SK-N-SH (cell line): ENCODE measurements around the gene ECE1.

Source experiments
- CHD2 ChIP-seq: fragments of 150-350 bp; IDR thresholded peaks from 2 replicates; pipeline ENCODE4 v1.6.1; 2018; ENCODE audit warnings: low read length; ENCODE audit not compliant: partially characterized antibody
- EP300 ChIP-seq, 2 experiments: IDR thresholded peaks; 2 replicates each; pipeline versions ENCODE4 v1.4.0 to v1.6.1; 2012; ENCODE audit warnings: borderline replicate concordance in 1 of 2, low read depth in 1 of 2, low read length in 1 of 2
- FOXM1 ChIP-seq: IDR thresholded peaks from 2 replicates; pipeline ENCODE4 v1.4.0; 2012; ENCODE audit warnings: low read depth, mild to moderate bottlenecking
- GATA2 ChIP-seq: sonication (generic); formaldehyde crosslinking; IDR thresholded peaks from 2 replicates; pipeline ENCODE4 v1.5.0; 2020; ENCODE audit warnings: mild to moderate bottlenecking, missing genetic modification reagents
- JUND ChIP-seq: IDR thresholded peaks from 2 replicates; pipeline ENCODE4 v1.4.0; 2012
- MAX ChIP-seq: IDR thresholded peaks from 2 replicates; pipeline ENCODE4 v1.4.0; 2012; ENCODE audit warnings: low read depth
- NFIC ChIP-seq: IDR thresholded peaks from 2 replicates; pipeline ENCODE4 v1.4.0; 2012; ENCODE audit warnings: borderline replicate concordance
- POLR2AphosphoS5 ChIP-seq: IDR thresholded peaks from 2 replicates; pipeline ENCODE4 v1.6.1; 2012; ENCODE audit warnings: low read depth, low read length
- RAD21 ChIP-seq: IDR thresholded peaks from 2 replicates; pipeline ENCODE4 v1.6.1; 2012; ENCODE audit warnings: mild to moderate bottlenecking, low read length
- TAF1 ChIP-seq: IDR thresholded peaks from 2 replicates; pipeline ENCODE4 v1.6.1; 2012; ENCODE audit warnings: low read depth, mild to moderate bottlenecking, low read length, moderate library complexity, borderline replicate concordance
- USF2 ChIP-seq: fragments of 150-350 bp; IDR thresholded peaks from 2 replicates; pipeline ENCODE4 v1.6.1; 2017; ENCODE audit warnings: antibody characterized with exemption, low read length, low read depth, borderline replicate concordance
- YY1 ChIP-seq: IDR thresholded peaks from 2 replicates; pipeline ENCODE4 v1.4.0; 2012; ENCODE audit warnings: low read depth, mild to moderate bottlenecking
- TF ChIP-seq, protein P1 (sequence below): fragments of 200-600 bp; sonication (generic); IDR thresholded peaks from 2 replicates; pipeline ENCODE4 v1.6.1; 2017; ENCODE audit warnings: antibody characterized with exemption, mild to moderate bottlenecking, moderate library complexity
- TF ChIP-seq, protein P2 (sequence below): IDR thresholded peaks from 2 replicates; pipeline ENCODE4 v1.6.1; 2012; ENCODE audit warnings: mild to moderate bottlenecking, low read depth, low read length, moderate library complexity

DNA sequence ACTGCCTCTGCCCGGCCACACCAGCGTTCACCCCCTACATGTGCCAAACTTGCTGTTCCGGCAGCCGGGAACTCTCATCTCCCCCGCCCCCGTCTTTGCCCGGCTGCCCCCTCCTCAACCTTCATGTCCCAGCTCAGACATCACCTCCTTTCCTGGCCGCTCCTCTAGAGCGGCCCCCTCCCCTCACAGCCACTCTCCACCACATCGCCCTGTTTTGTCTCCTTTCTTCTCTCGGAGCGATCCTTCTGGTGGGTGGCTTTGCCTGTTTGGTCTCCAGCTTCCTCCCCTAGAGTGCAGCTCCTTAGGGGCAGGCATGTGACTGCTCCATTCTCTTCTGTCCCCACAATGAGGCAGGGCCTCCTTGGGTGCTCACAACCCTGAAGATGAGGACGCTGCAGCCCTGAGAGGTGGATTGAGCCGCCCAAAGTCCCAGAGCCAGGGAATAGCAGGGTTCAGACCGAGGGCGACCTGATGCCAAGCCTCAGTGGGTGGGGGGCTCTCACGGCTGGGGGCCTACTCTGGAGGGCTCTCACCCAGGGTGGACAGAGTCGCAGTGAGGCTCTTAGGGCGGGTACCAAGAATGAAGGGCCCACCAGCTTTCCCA lies 44.9 kb upstream of the ECE1 start:
- TF ChIP-seq POLR2AphosphoS5 = no peak
- no peak for TF ChIP-seq YY1
- TF ChIP-seq GATA2 (CRISPR knock-in tag) = no peak
- TF ChIP-seq RAD21 = no peak
- no peak for TF ChIP-seq EP300 (IDR thresholded peaks at IDR 0.05; ENCODE audit: borderline replicate concordance in 1 of 2, low read depth in 1 of 2, low read length in 1 of 2)
- TF ChIP-seq, protein P1, sequence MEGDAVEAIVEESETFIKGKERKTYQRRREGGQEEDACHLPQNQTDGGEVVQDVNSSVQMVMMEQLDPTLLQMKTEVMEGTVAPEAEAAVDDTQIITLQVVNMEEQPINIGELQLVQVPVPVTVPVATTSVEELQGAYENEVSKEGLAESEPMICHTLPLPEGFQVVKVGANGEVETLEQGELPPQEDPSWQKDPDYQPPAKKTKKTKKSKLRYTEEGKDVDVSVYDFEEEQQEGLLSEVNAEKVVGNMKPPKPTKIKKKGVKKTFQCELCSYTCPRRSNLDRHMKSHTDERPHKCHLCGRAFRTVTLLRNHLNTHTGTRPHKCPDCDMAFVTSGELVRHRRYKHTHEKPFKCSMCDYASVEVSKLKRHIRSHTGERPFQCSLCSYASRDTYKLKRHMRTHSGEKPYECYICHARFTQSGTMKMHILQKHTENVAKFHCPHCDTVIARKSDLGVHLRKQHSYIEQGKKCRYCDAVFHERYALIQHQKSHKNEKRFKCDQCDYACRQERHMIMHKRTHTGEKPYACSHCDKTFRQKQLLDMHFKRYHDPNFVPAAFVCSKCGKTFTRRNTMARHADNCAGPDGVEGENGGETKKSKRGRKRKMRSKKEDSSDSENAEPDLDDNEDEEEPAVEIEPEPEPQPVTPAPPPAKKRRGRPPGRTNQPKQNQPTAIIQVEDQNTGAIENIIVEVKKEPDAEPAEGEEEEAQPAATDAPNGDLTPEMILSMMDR = no peak
- TF ChIP-seq USF2 = no peak
- TF ChIP-seq NFIC = no peak
- TF ChIP-seq, protein P2, sequence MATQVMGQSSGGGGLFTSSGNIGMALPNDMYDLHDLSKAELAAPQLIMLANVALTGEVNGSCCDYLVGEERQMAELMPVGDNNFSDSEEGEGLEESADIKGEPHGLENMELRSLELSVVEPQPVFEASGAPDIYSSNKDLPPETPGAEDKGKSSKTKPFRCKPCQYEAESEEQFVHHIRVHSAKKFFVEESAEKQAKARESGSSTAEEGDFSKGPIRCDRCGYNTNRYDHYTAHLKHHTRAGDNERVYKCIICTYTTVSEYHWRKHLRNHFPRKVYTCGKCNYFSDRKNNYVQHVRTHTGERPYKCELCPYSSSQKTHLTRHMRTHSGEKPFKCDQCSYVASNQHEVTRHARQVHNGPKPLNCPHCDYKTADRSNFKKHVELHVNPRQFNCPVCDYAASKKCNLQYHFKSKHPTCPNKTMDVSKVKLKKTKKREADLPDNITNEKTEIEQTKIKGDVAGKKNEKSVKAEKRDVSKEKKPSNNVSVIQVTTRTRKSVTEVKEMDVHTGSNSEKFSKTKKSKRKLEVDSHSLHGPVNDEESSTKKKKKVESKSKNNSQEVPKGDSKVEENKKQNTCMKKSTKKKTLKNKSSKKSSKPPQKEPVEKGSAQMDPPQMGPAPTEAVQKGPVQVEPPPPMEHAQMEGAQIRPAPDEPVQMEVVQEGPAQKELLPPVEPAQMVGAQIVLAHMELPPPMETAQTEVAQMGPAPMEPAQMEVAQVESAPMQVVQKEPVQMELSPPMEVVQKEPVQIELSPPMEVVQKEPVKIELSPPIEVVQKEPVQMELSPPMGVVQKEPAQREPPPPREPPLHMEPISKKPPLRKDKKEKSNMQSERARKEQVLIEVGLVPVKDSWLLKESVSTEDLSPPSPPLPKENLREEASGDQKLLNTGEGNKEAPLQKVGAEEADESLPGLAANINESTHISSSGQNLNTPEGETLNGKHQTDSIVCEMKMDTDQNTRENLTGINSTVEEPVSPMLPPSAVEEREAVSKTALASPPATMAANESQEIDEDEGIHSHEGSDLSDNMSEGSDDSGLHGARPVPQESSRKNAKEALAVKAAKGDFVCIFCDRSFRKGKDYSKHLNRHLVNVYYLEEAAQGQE = no peak
- no peak for TF ChIP-seq JUND
- no peak for TF ChIP-seq CHD2
- TF ChIP-seq MAX = no peak
- TF ChIP-seq FOXM1 = no peak
- no peak for TF ChIP-seq TAF1
